Right kidney (tissue), 1 donor: ENCODE measurements around the gene GRM4.
"Not testable (repeated sequence)": the region's sequence is repeated elsewhere in the genome, so short reads cannot be mapped to it uniquely, and the experiment has no call there.

Source experiments
- DNase-seq: peaks from one replicate; pipeline ENCODE4 v3.0.0-alpha.2; 2016

GRM4 gene

GRCh38 chr6:34061348-34061747 lies 84.5 kb downstream of the GRM4 start:
- no peak for DNase-seq

GRCh38 chr6:34059914-34060313 lies 86.0 kb downstream of the GRM4 start:
- no peak for DNase-seq

- no peak for DNase-seq
Measured at GRCh38 chr6:34059136-34059731, 86.7 kb downstream of the GRM4 start.

GRCh38 chr6:34057790-34058189 lies 88.1 kb downstream of the GRM4 start:
- no peak for DNase-seq

GRCh38 chr6:34057191-34057590 lies 88.7 kb downstream of the GRM4 start:
- no peak for DNase-seq

GRCh38 chr6:34056305-34057108 lies 89.4 kb downstream of the GRM4 start:
- DNase-seq = peak; percentile 71

- peak; percentile 56 for DNase-seq
Measured at GRCh38 chr6:34055223-34055933, 90.5 kb downstream of the GRM4 start.

- DNase-seq = no peak
Measured at GRCh38 chr6:34053721-34054120, 92.2 kb downstream of the GRM4 start.

GRCh38 chr6:34052918-34053608 lies 92.8 kb downstream of the GRM4 start:
- no peak for DNase-seq

GRCh38 chr6:34052071-34052825 lies 93.6 kb downstream of the GRM4 start:
- DNase-seq = no peak

GRCh38 chr6:34051331-34051919 lies 94.5 kb downstream of the GRM4 start:
- DNase-seq = no peak

- no peak for DNase-seq
Measured at GRCh38 chr6:34050691-34051090, 95.2 kb downstream of the GRM4 start.

- DNase-seq = no peak
Measured at GRCh38 chr6:34049395-34050342, 96.2 kb downstream of the GRM4 start.

- DNase-seq = no peak
Measured at GRCh38 chr6:34047913-34048867, 97.7 kb downstream of the GRM4 start.

GRCh38 chr6:34046617-34047016 lies 99.3 kb downstream of the GRM4 start:
- DNase-seq = no peak

- DNase-seq = no peak
Measured at GRCh38 chr6:34045771-34046170, 100.1 kb downstream of the GRM4 start.

GRCh38 chr6:34044945-34045595 lies 100.8 kb downstream of the GRM4 start:
- no peak for DNase-seq

GRCh38 chr6:34043359-34043758 lies 102.5 kb downstream of the GRM4 start:
- DNase-seq = peak; percentile 36

GRCh38 chr6:34041998-34042397 lies 103.9 kb downstream of the GRM4 start:
- not testable (repeated sequence) for DNase-seq
